Gastrocnemius medialis (tissue), 4 donors: ENCODE measurements around the gene MLXIP. TPM values are rescaled to one million over a fixed set of nuclear protein-coding genes. Genes with fewer than 3 reads are reported as not detected.

Experiments
- ATAC-seq, 2 donors: fragments of 150-250 bp; one replicate each; pipeline ENCODE4 v1.9.1; 2016
- DNase-seq, 2 donors: peaks; one replicate each; pipeline ENCODE4 v3.0.0-alpha.2; 2019
- H3K27ac ChIP-seq, 4 donors: fragments of 200-600 bp; sonication (generic); 1 replicate in 1 of 4; 2 replicates in 3 of 4; pipeline ENCODE4 v1.5.1; 2016 to 2018; ENCODE audit warnings: mild to moderate bottlenecking in 2 of 4, moderate library complexity in 1 of 4
- H3K27me3 ChIP-seq, 3 donors: fragments of 200-600 bp; sonication (generic) in 2 of 3; 1 replicate in 1 of 3; 2 replicates in 2 of 3; pipeline versions ENCODE4 v1.5.1 to v1.6.0; 2016 to 2019; ENCODE audit warnings: mild to moderate bottlenecking in 1 of 3, moderate library complexity in 1 of 3
- H3K36me3 ChIP-seq, 2 donors: fragments of 200-600 bp; sonication (generic) in 1 of 2; one replicate each; pipeline ENCODE4 v1.5.1; 2017 to 2018
- H3K4me1 ChIP-seq, 2 donors: fragments of 200-600 bp; sonication (generic) in 1 of 2; one replicate each; pipeline ENCODE4 v1.5.1; 2016 to 2017; ENCODE audit warnings: mild to moderate bottlenecking in 2 of 2
- H3K4me3 ChIP-seq, 4 donors: fragments of 200-600 bp; sonication (generic) in 3 of 4; 1 replicate in 1 of 4; 2 replicates in 3 of 4; pipeline ENCODE4 v1.5.1; 2016 to 2019; ENCODE audit warnings: mild to moderate bottlenecking in 2 of 4
- H3K9me3 ChIP-seq, 3 donors: fragments of 200-600 bp; sonication (generic) in 2 of 3; 1 replicate in 1 of 3; 2 replicates in 2 of 3; pipeline ENCODE4 v1.5.1; 2016 to 2019
- CTCF ChIP-seq, 5 experiments: fragments of 450-650 bp in 3 of 5; fragments of 200-600 bp in 2 of 5; sonication (generic) in 2 of 5; IDR thresholded peaks in 4 of 5; conservative IDR thresholded peaks in 1 of 5; 1 replicate in 4 of 5; 2 replicates in 1 of 5; pipeline ENCODE4 v1.5.1; 2016 to 2019; ENCODE audit warnings: antibody characterized with exemption in 5 of 5, mild to moderate bottlenecking in 3 of 5, moderate library complexity in 3 of 5
- POLR2A ChIP-seq, 2 donors: fragments of 450-650 bp; IDR thresholded peaks; one replicate each; pipeline ENCODE4 v1.6.1; 2017; ENCODE audit warnings: antibody characterized with exemption in 2 of 2, mild to moderate bottlenecking in 2 of 2, moderate library complexity in 2 of 2
- in situ Hi-C, 4 donors: fragments of 200-750 bp; cut with MboI; loops; one replicate each; pipeline versions ENCODE4 v1.15.0 to v1.8.0; 2017; ENCODE audit warnings: low sequenced_read_pairs in 4 of 4
- intact Hi-C: fragments of 100-400 bp; cut with DNase I; formaldehyde crosslinking; loops from one replicate; pipeline ENCODE4 v1.15.1; 2023; ENCODE audit warnings: low total_unique reads
- total RNA-seq, 4 donors: library from RNA; depleted of rRNA; stranded (reverse); fragments of >200 nt; gene quantifications; one replicate each; pipeline versions ENCODE4 v1.1.0 to v1.2.3, GENCODE V29; 2016

MLXIP gene
- total RNA-seq, 4 donors from 2014 or later: 36.6 to 89.4 (median 79.7) TPM

GRCh38 chr12:122045262-122045661 lies 33.3 kb upstream of the MLXIP start:
- ATAC-seq: no peak
- Histone ChIP-seq H3K4me3 (no peak overlapping the region), H3K36me3 (peaks cover 0 to 17% of the 10 kb centered on the region in 2 donors), H3K4me1 (peaks cover 0 to under 1% of the 10 kb centered on the region in 2 donors), H3K27ac (no peak overlapping the region), H3K9me3 (no peaks in the 10 kb centered on the region), H3K27me3 (no peaks in the 10 kb centered on the region)
- intact Hi-C loops: no loop called here
- no peak for TF ChIP-seq POLR2A (IDR thresholded peaks at IDR 0.05)
- no peak for TF ChIP-seq CTCF (IDR thresholded peaks at IDR 0.05 in 4 of 5, conservative IDR thresholded peaks at IDR 0.05 in 1 of 5)
- no peak for DNase-seq
- in situ Hi-C loops: loop anchor here in 1 of 4 donors (10.0 kb wide), 1 partner anchor 150 kb away; no protein-coding TSS in a partner anchor

- Histone ChIP-seq H3K9me3 (no peaks in the 10 kb centered on the region), H3K4me1 (peaks cover 8 to 10% of the 10 kb centered on the region in 2 donors), H3K36me3 (peaks cover 0 to 17% of the 10 kb centered on the region in 2 donors), H3K4me3 (no peak overlapping the region), H3K27ac (no peak overlapping the region), H3K27me3 (no peaks in the 10 kb centered on the region)
- TF ChIP-seq POLR2A (IDR thresholded peaks at IDR 0.05) (no peak), CTCF (IDR thresholded peaks at IDR 0.05 in 4 of 5, conservative IDR thresholded peaks at IDR 0.05 in 1 of 5) (no peak)
- intact Hi-C loops: no loop called here
- DNase-seq: no peak
- ATAC-seq: no peak
- in situ Hi-C loops: loop anchor here in 1 of 4 donors (10.0 kb wide), 1 partner anchor 149 kb away; no protein-coding TSS in a partner anchor
These were observed 32.4 kb upstream of the MLXIP start for GRCh38 chr12:122046145-122046544.

GRCh38 chr12:122048151-122048550 lies 30.4 kb upstream of the MLXIP start:
- no peak for DNase-seq
- H3K36me3 ChIP-seq: peaks cover 0 to 17% of the 10 kb centered on the region in 2 donors
- in situ Hi-C loops (loop anchor here in 1 of 4 donors (10.0 kb wide), 1 partner anchor 147 kb away; no protein-coding TSS in a partner anchor), intact Hi-C loops (no loop called here)
- no peaks in the 10 kb centered on the region for H3K27me3 ChIP-seq
- no peak overlapping the region for H3K4me3 ChIP-seq
- ATAC-seq: no peak
- no peaks in the 10 kb centered on the region for H3K9me3 ChIP-seq
- no peak overlapping the region for H3K27ac ChIP-seq
- TF ChIP-seq CTCF (IDR thresholded peaks at IDR 0.05 in 4 of 5, conservative IDR thresholded peaks at IDR 0.05 in 1 of 5) (no peak), POLR2A (IDR thresholded peaks at IDR 0.05) (no peak)
- H3K4me1 ChIP-seq: peaks cover 21 to 22% of the 10 kb centered on the region in 2 donors

- intact Hi-C loops (loop anchor here (5.0 kb wide), 1 partner anchor 133 kb away; the partner anchor contains the start of gene CFAP251), in situ Hi-C loops (loop anchor here in 1 of 4 donors (10.0 kb wide), 1 partner anchor 145 kb away; no protein-coding TSS in a partner anchor)
- TF ChIP-seq CTCF (IDR thresholded peaks at IDR 0.05 in 4 of 5, conservative IDR thresholded peaks at IDR 0.05 in 1 of 5) (no peak), POLR2A (IDR thresholded peaks at IDR 0.05) (no peak)
These were observed 28.7 kb upstream of the MLXIP start for GRCh38 chr12:122049827-122050226.

More at GRCh38 chr12:122049827-122050226, 28.7 kb upstream of the MLXIP start:
- H3K9me3 ChIP-seq: no peaks in the 10 kb centered on the region
- peaks cover 22 to 26% of the 10 kb centered on the region in 2 donors for H3K4me1 ChIP-seq
- ATAC-seq (no peak), DNase-seq (no peak)
- H3K36me3 ChIP-seq: peaks cover 0 to 12% of the 10 kb centered on the region in 2 donors
- H3K4me3 ChIP-seq: no peak overlapping the region
- no peaks in the 10 kb centered on the region for H3K27me3 ChIP-seq
- H3K27ac ChIP-seq: peak overlapping the region in 3 of 4 donors; percentile 90 to 95 (median 94)
